IMR-90 (cell line): Measurements from ENCODE around the gene STK35. TPM values are rescaled to one million over a fixed set of nuclear protein-coding genes. Genes with fewer than 3 reads are reported as not detected.
A peak's percentile ranks its signal among the peaks of the same experiment; 100 is the strongest.

Source experiments
- ATAC-seq: fragments of 200-7000 bp; cut with Tn5 transposase; 2 replicates; pipeline ENCODE4 v1.9.1; 2020; ENCODE audit warnings: low read depth, mild to moderate bottlenecking, moderate library complexity
- Bru-seq: library from RNA; stranded (reverse); fragments of 400-500 nt; gene quantifications from one replicate; lab custom pipeline; 2021; lab: Mats Ljungman, UMichigan
- BruChase-seq, 2 experiments: library from RNA; stranded (reverse); fragments of 400-500 nt; gene quantifications; one replicate each; lab custom pipeline; 2021; lab: Mats Ljungman, UMichigan
- BruUV-seq: library from RNA; stranded (reverse); fragments of 400-500 nt; replicated peaks from 2 replicates; lab custom pipeline; 2021; lab: Mats Ljungman, UMichigan
- CTCF ChIA-PET: fragments of 300-600 bp; formaldehyde crosslinking; extraction: SDS; loops from one replicate; lab custom pipeline; 2021; ENCODE audit warnings: antibody characterized with exemption; lab: Yijun Ruan, JAX
- POLR2A ChIA-PET: fragments of 300-600 bp; sonication (Branson Sonifier 250); formaldehyde crosslinking; loops from one replicate; lab custom pipeline; 2022; ENCODE audit warnings: antibody characterized with exemption; ENCODE audit not compliant: unreplicated experiment; lab: Charles Lee
- DNase-seq: peaks from one replicate; pipeline ENCODE4 v3.0.0; 2013
- H2AFZ ChIP-seq: replicated peaks from 2 replicates; pipeline ENCODE3; 2013; ENCODE audit warnings: low read length, mild to moderate bottlenecking; ENCODE audit not compliant: poor library complexity
- H2AK5ac ChIP-seq: 2 replicates; pipeline ENCODE4 v1.6.1; 2013; ENCODE audit warnings: low read depth, low read length, inconsistent platforms
- H2AK9ac ChIP-seq: replicated peaks from 2 replicates; pipeline ENCODE3; 2013; ENCODE audit warnings: mild to moderate bottlenecking, low read depth, low read length, moderate library complexity; ENCODE audit not compliant: poor library complexity
- H2BK120ac ChIP-seq: 2 replicates; pipeline ENCODE4 v1.6.1; 2013; ENCODE audit warnings: low read depth, low read length, inconsistent platforms
- H2BK15ac ChIP-seq: 3 replicates; pipeline ENCODE4 v1.6.1; 2013; ENCODE audit warnings: low read depth, low read length, inconsistent platforms
- H2BK20ac ChIP-seq: 2 replicates; pipeline ENCODE4 v1.6.1; 2013; ENCODE audit warnings: low read depth, mild to moderate bottlenecking, inconsistent platforms, low read length, moderate library complexity
- H2BK5ac ChIP-seq: 2 replicates; pipeline ENCODE4 v1.6.1; 2013; ENCODE audit warnings: mild to moderate bottlenecking, low read depth, low read length, inconsistent platforms; ENCODE audit not compliant: poor library complexity, severe bottlenecking
- H3K14ac ChIP-seq: replicated peaks from 2 replicates; pipeline ENCODE4 v1.6.1; 2013; ENCODE audit warnings: low read depth, low read length, inconsistent platforms
- H3K18ac ChIP-seq: 2 replicates; pipeline ENCODE4 v1.6.1; 2013; ENCODE audit warnings: low read depth, low read length, control low read depth
- H3K23ac ChIP-seq: 2 replicates; pipeline ENCODE4 v1.6.1; 2013; ENCODE audit warnings: low read depth, low read length, inconsistent platforms
- H3K27ac ChIP-seq: 2 replicates; pipeline ENCODE4 v1.5.1; 2013; ENCODE audit warnings: mild to moderate bottlenecking, control low read depth, low read length; ENCODE audit not compliant: insufficient read depth
- H3K27me3 ChIP-seq: 2 replicates; pipeline ENCODE4 v1.6.1; 2013; ENCODE audit warnings: low read length; ENCODE audit not compliant: control insufficient read depth, insufficient read depth
- H3K36me3 ChIP-seq: 2 replicates; pipeline ENCODE4 v1.6.1; 2013; ENCODE audit warnings: low read length, mixed read lengths; ENCODE audit not compliant: control insufficient read depth, insufficient read depth
- H3K4ac ChIP-seq: 2 replicates; pipeline ENCODE4 v1.6.1; 2013; ENCODE audit warnings: low read depth, low read length, inconsistent platforms
- H3K4me1 ChIP-seq: 2 replicates; pipeline ENCODE4 v1.6.1; 2013; ENCODE audit warnings: low read length, mixed read lengths; ENCODE audit not compliant: control insufficient read depth, insufficient read depth
- H3K4me2 ChIP-seq: 2 replicates; pipeline ENCODE4 v1.6.1; 2013; ENCODE audit warnings: low read depth, mild to moderate bottlenecking, control low read depth, low read length, moderate library complexity
- H3K4me3 ChIP-seq: 2 replicates; pipeline ENCODE4 v1.5.1; 2013; ENCODE audit warnings: low read depth, mild to moderate bottlenecking, control low read depth, low read length, moderate library complexity; ENCODE audit not compliant: insufficient read depth
- H3K56ac ChIP-seq: 2 replicates; pipeline ENCODE4 v1.6.1; 2013; ENCODE audit warnings: low read length, inconsistent platforms; ENCODE audit not compliant: insufficient read depth; ENCODE audit errors: extremely low read depth
- H3K79me1 ChIP-seq, 2 experiments: 2 replicates each; pipeline ENCODE4 v1.6.1; 2013; ENCODE audit warnings: low read length in 2 of 2, inconsistent platforms in 1 of 2, low read depth in 1 of 2
- H3K9ac ChIP-seq: 2 replicates; pipeline ENCODE4 v1.6.1; 2013; ENCODE audit warnings: low read depth, low read length, control low read depth
- H3K9me1 ChIP-seq: 2 replicates; pipeline ENCODE4 v1.6.1; 2013; ENCODE audit warnings: low read length, inconsistent platforms; ENCODE audit not compliant: insufficient read depth
- H3K9me3 ChIP-seq: 2 replicates; pipeline ENCODE4 v1.6.1; 2013; ENCODE audit warnings: low read length; ENCODE audit not compliant: control insufficient read depth, insufficient read depth
- H4K20me1 ChIP-seq: 2 replicates; pipeline ENCODE4 v1.6.1; 2013; ENCODE audit warnings: low read length, inconsistent platforms; ENCODE audit not compliant: insufficient read depth
- H4K5ac ChIP-seq: 2 replicates; pipeline ENCODE4 v1.6.1; 2013; ENCODE audit warnings: mild to moderate bottlenecking, low read depth, low read length, control low read depth
- H4K8ac ChIP-seq, 2 experiments: 2 replicates each; pipeline ENCODE4 v1.6.1; 2013; ENCODE audit warnings: low read depth in 2 of 2, low read length in 2 of 2, control low read depth in 1 of 2, inconsistent platforms in 1 of 2
- H4K91ac ChIP-seq: 2 replicates; pipeline ENCODE4 v1.6.1; 2013; ENCODE audit warnings: low read depth, low read length, inconsistent platforms; ENCODE audit not compliant: insufficient read depth
- NFE2L2 ChIP-seq: fragments of 150-350 bp; IDR thresholded peaks from 2 replicates; pipeline ENCODE4 v1.6.1; 2016; ENCODE audit warnings: low read depth, mild to moderate bottlenecking, low read length
- RCOR1 ChIP-seq: IDR thresholded peaks from 2 replicates; pipeline ENCODE4 v1.6.1; 2012; ENCODE audit warnings: mild to moderate bottlenecking, low read length, improper control_type of control experiment; ENCODE audit not compliant: insufficient replicate concordance
- SMC3 ChIP-seq: fragments of 150-350 bp; IDR thresholded peaks from 2 replicates; pipeline ENCODE4 v1.6.1; 2016; ENCODE audit warnings: low read depth, mild to moderate bottlenecking, antibody characterized with exemption, low read length, moderate library complexity
- WGBS, 2 experiments: methylation state at CpG; one replicate each; pipeline versions ENCODE4 v1.1.5 to v1.1.7; 2013; ENCODE audit warnings: missing lambda C conversion rate in 2 of 2; ENCODE audit not compliant: insufficient read length in 1 of 2; ENCODE audit errors: extremely low coverage in 2 of 2; 5-methylcytosine and 5-hydroxymethylcytosine counted together
- dilution Hi-C: fragments of 300-500 bp; cut with HindIII; formaldehyde crosslinking; loops from one replicate; pipeline ENCODE4 v1.14.3; 2018; ENCODE audit warnings: low sequenced_read_pairs; ENCODE audit not compliant: unreplicated experiment
- in situ Hi-C: fragments of 300-500 bp; cut with MboI; formaldehyde crosslinking; loops from 3 replicates; pipeline ENCODE4 v1.14.3; 2019; ENCODE audit warnings: low sequenced_read_pairs, inconsistent platforms, mixed read lengths
- intact Hi-C: fragments of 100-400 bp; cut with micrococcal nuclease; formaldehyde crosslinking; loops from 2 replicates; pipeline ENCODE4 v1.10.0; 2022
- long read RNA-seq: library from polyadenylated mRNA; unstranded; transcript quantifications from one replicate; pipeline ENCODE4 v2.0.0, GENCODE V29; 2021; ENCODE audit not compliant: unreplicated experiment
- polyA plus RNA-seq, 3 experiments: library from polyadenylated mRNA; depleted of rRNA; stranded (reverse); fragments of >200 nt; gene quantifications; 2 replicates each; pipeline ENCODE4 v1.2.3, GENCODE V29; 2012; ENCODE audit warnings: low replicate concordance in 1 of 3
- total RNA-seq: library from RNA; depleted of rRNA; stranded (reverse); fragments of >200 nt; gene quantifications from 2 replicates; pipeline ENCODE4 v1.2.3, GENCODE V29; 2012; rRNA removed
- TF ChIP-seq, protein P1 (sequence below): fragments of 150-350 bp; IDR thresholded peaks from 2 replicates; pipeline ENCODE4 v1.6.1; 2017; ENCODE audit warnings: mild to moderate bottlenecking, antibody characterized with exemption, low read length, low read depth

STK35 gene
- total RNA-seq (11.1 and 11.4 TPM in 2 replicates), polyA plus RNA-seq (2012; rRNA removed) (12.0 and 12.6 TPM in 2 replicates), Bru-seq, nascent RNA (percentile 83 among the genes with signal in this experiment), BruChase-seq, experiment 1, labeled RNA remaining after a 6-hour chase (percentile 75 among the genes with signal in this experiment), BruChase-seq, experiment 2, labeled RNA remaining after a 2-hour chase (percentile 84 among the genes with signal in this experiment)
- polyA plus RNA-seq (2012; cell fraction: cytosol; rRNA removed), result 6.9 and 9.3 TPM in 2 replicates
- 22.9 and 28.4 TPM in 2 replicates for polyA plus RNA-seq (2012; cell fraction: nucleus; rRNA removed; ENCODE audit: low replicate concordance)
- long read RNA-seq, partial matches to known transcripts, result 0 of 14 reads
- long read RNA-seq, other reads (novel, unspliced or antisense), result 14 of 14 reads

DNA sequence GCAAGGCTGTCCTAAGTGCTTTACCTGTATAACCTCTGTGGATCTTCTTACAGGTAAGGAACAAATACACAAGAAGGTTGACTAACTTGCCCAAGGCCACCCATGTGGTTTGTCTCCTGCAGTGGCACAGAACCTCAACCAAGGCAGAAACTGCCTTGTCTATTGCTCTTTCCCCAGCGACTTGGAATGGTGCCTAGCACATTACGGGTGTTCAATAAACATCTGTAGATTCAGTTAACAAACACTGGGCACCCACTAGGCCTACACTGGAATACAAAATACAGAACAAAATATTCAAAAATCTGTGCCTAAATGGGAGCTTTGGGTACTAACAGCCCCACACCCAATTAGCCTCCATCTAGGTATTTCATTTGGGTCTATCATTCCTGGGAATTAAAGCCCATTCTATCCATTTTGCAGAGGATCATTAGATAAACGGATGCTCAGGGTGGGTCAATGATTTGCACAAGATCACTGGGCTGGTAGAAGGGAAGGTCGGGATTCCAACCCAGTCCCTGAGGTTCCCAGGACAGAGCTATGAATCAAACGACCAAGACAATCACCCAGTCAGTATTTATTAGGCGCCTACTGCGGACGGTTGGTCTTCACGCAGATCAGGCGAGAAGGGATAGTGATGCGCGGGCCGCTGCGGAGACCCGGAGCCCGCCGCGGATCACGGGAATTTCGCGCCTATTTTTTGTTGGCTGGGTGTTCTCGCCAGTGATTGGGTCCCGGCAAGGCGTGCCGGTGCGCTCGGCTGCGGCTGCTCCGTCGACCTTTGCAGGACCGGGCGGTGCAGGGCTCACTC, at the start of gene STK35:
Gene STK35 (plus strand): TSS at position 771 of the 808 bp plus-strand sequence. CDS start 55 bp downstream, outside the sequence.
- POLR2A ChIA-PET, result no interaction called here

More for the DNA sequence above, at the start of gene STK35:
- H3K79me1 ChIP-seq, result peaks cover 18 to 38% of the 10 kb centered on the region in 2 experiments; a peak in 3 of 4 replicates
- H3K36me3 ChIP-seq, result 0 out of 2 replicates have a peak, but pooled peaks cover 1% of the 10 kb centered on the region
- peak within 1 kb of the TSS; percentile 81 for H3K4me3 ChIP-seq
- WGBS, 2 experiments, result 2% methylated on average over 12 of the region's 32 CpGs; no CpG with 5 or more reads in 1 of the 2 experiments
- H2BK120ac ChIP-seq, result peak within 1 kb of the TSS; percentile 100
- intact Hi-C loops (loop anchor here (5.0 kb wide), 3 partner anchors 36 to 71 kb away; no protein-coding TSS in a partner anchor), dilution Hi-C loops (no loop called here), in situ Hi-C loops (loop anchor here (25.0 kb wide), 1 partner anchor 711 kb away; the partner anchor contains the start of genes C20orf141, CPXM1 and TMEM239)
- peaks cover 21% of the 10 kb centered on the region for H4K20me1 ChIP-seq
- CTCF ChIA-PET, result no interaction called here
- H3K9me3 ChIP-seq, result no peaks in the 10 kb centered on the region
- peak within 1 kb of the TSS; percentile 99 for H2BK20ac ChIP-seq
- peak within 1 kb of the TSS; percentile 35; the same call in 1 of the 2 replicates for H2AK5ac ChIP-seq
- H3K4me2 ChIP-seq, result peak within 1 kb of the TSS; percentile 98
- peak within 1 kb of the TSS; percentile 99 for H3K18ac ChIP-seq
- no TSS peak for BruUV-seq
- H2BK5ac ChIP-seq, result peak within 1 kb of the TSS; percentile 98
- peak within 1 kb of the TSS; percentile 95; the same call in 2 of the 3 replicates for H2BK15ac ChIP-seq
- H3K4ac ChIP-seq, result peak within 1 kb of the TSS; percentile 99
- H3K14ac ChIP-seq, result peak within 1 kb of the TSS; percentile 100
- peak within 1 kb of the TSS; percentile 99 for H4K91ac ChIP-seq
- no peak for DNase-seq
- H3K27ac ChIP-seq, result peak within 1 kb of the TSS; percentile 99
- H2AFZ ChIP-seq, result peak within 1 kb of the TSS; percentile 100
- peak within 1 kb of the TSS; percentile 100 for H3K56ac ChIP-seq
- peak; percentile 59 for ATAC-seq
- no peaks in the 10 kb centered on the region for H3K4me1 ChIP-seq
- H4K8ac ChIP-seq, result peak within 1 kb of the TSS; percentile 72 to 98
- H3K27me3 ChIP-seq, result no peaks in the 10 kb centered on the region; the same call in 1 of the 2 replicates
- H4K5ac ChIP-seq, result peak within 1 kb of the TSS; percentile 96
- H3K23ac ChIP-seq, result peak within 1 kb of the TSS; percentile 100
- peak within 1 kb of the TSS; percentile 99 for H3K9ac ChIP-seq
- peaks cover 3% of the 10 kb centered on the region; the same call in 1 of the 2 replicates for H3K9me1 ChIP-seq
- H2AK9ac ChIP-seq, result peak within 1 kb of the TSS; percentile 98
- TF ChIP-seq SMC3 (no peak), RCOR1 (no peak), NFE2L2 (no peak)
- TF ChIP-seq, protein P1, sequence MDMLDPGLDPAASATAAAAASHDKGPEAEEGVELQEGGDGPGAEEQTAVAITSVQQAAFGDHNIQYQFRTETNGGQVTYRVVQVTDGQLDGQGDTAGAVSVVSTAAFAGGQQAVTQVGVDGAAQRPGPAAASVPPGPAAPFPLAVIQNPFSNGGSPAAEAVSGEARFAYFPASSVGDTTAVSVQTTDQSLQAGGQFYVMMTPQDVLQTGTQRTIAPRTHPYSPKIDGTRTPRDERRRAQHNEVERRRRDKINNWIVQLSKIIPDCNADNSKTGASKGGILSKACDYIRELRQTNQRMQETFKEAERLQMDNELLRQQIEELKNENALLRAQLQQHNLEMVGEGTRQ, result peak; percentile 14; the same call in 1 of the 2 replicates
